DND-41 (cell line): ENCODE results near the gene CEACAM5.

Experiments
- ATAC-seq: fragments of 200-7000 bp; cut with Tn5 transposase; 3 replicates; pipeline ENCODE4 v1.9.1; 2021; ENCODE audit warnings: low read depth; ENCODE audit not compliant: insufficient read depth
- DNase-seq: peaks from one replicate; pipeline ENCODE4 v3.0.0-alpha.2; 2020
- H2AFZ ChIP-seq: 2 replicates; pipeline ENCODE4 v1.6.0; 2012; ENCODE audit warnings: low read depth, low read length
- H3K27ac ChIP-seq: 2 replicates; pipeline ENCODE4 v1.5.1; 2012; ENCODE audit warnings: low read length, inconsistent platforms
- H3K27me3 ChIP-seq: fragments of 200-600 bp; sonication (generic); 2 replicates; pipeline ENCODE4 v1.6.0; 2012; ENCODE audit warnings: low read length, mild to moderate bottlenecking, inconsistent platforms; ENCODE audit not compliant: insufficient read depth, poor library complexity
- H3K36me3 ChIP-seq: 2 replicates; pipeline ENCODE4 v1.5.1; 2012; ENCODE audit warnings: low read length, inconsistent platforms; ENCODE audit not compliant: insufficient read depth
- H3K4me1 ChIP-seq: 2 replicates; pipeline ENCODE4 v1.5.1; 2012; ENCODE audit warnings: mild to moderate bottlenecking, low read length; ENCODE audit not compliant: insufficient read depth
- H3K4me2 ChIP-seq: 2 replicates; pipeline ENCODE4 v1.6.0; 2012; ENCODE audit warnings: mild to moderate bottlenecking, moderate library complexity, low read length, inconsistent platforms; ENCODE audit not compliant: insufficient read depth
- H3K4me3 ChIP-seq, 2 experiments: fragments of 200-600 bp in 1 of 2; shearing (Covaris generic) in 1 of 2; 2 replicates each; pipeline ENCODE4 v1.5.1; 2012 to 2016; ENCODE audit warnings: inconsistent platforms in 2 of 2, low read length in 2 of 2, mild to moderate bottlenecking in 2 of 2, low read depth in 1 of 2, moderate library complexity in 1 of 2
- H3K79me2 ChIP-seq: 2 replicates; pipeline ENCODE4 v1.6.0; 2012; ENCODE audit warnings: low read length, inconsistent platforms; ENCODE audit not compliant: insufficient read depth
- H3K9ac ChIP-seq: 2 replicates; pipeline ENCODE4 v1.6.0; 2012; ENCODE audit warnings: low read depth, mild to moderate bottlenecking, inconsistent platforms, low read length, moderate library complexity
- H3K9me3 ChIP-seq: 2 replicates; pipeline ENCODE4 v1.5.1; 2012; ENCODE audit warnings: low read length, moderate library complexity, mild to moderate bottlenecking, inconsistent platforms; ENCODE audit not compliant: insufficient read depth, severe bottlenecking
- H4K20me1 ChIP-seq: 2 replicates; pipeline ENCODE4 v1.6.0; 2012; ENCODE audit warnings: low read length; ENCODE audit not compliant: insufficient read depth
- EZH2 ChIP-seq: IDR thresholded peaks from 3 replicates; pipeline ENCODE4 v1.6.1; 2012; ENCODE audit warnings: borderline replicate concordance, low read depth, mild to moderate bottlenecking, moderate library complexity, low read length, inconsistent platforms; ENCODE audit not compliant: severe bottlenecking
- TF ChIP-seq, protein P1 (sequence below): IDR thresholded peaks from 2 replicates; pipeline ENCODE4 v1.5.1; 2012; ENCODE audit warnings: borderline replicate concordance, low read length, moderate library complexity, mild to moderate bottlenecking; ENCODE audit not compliant: poor library complexity, severe bottlenecking; ENCODE audit errors: extremely low read depth

Gene CEACAM5

DNA sequence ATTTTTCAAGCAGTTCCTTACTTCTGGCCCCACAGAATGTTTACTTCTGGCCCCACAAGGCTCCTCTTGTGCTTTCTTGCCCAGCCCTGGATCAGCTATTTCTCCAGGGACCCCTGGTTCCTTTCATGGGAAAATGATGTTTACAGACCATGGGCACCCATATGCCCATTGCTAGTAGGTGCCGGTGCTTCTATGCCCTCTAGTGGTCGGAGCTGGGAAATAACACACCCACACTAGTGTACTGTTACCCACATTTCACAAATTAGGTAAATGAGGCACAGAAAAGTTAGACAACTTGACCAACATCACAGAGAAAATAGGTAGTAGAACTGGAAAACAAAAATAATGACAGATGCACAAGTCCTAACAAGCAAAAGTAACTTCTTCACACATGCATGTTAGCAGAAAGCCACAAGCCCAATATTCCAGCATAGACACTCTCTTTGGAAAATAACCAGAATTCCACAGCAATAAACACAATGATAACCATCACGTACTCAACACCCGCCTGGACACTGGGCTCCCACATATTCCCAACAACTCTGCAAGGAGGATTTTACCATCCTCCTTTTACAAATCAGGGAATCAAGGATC is 45.6 kb downstream of the CEACAM5 start:
- no peak overlapping the region for H3K9ac ChIP-seq
- TF ChIP-seq, protein P1, sequence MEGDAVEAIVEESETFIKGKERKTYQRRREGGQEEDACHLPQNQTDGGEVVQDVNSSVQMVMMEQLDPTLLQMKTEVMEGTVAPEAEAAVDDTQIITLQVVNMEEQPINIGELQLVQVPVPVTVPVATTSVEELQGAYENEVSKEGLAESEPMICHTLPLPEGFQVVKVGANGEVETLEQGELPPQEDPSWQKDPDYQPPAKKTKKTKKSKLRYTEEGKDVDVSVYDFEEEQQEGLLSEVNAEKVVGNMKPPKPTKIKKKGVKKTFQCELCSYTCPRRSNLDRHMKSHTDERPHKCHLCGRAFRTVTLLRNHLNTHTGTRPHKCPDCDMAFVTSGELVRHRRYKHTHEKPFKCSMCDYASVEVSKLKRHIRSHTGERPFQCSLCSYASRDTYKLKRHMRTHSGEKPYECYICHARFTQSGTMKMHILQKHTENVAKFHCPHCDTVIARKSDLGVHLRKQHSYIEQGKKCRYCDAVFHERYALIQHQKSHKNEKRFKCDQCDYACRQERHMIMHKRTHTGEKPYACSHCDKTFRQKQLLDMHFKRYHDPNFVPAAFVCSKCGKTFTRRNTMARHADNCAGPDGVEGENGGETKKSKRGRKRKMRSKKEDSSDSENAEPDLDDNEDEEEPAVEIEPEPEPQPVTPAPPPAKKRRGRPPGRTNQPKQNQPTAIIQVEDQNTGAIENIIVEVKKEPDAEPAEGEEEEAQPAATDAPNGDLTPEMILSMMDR: peak; percentile 79
- no peak for TF ChIP-seq EZH2
- no peak overlapping the region for H3K27ac ChIP-seq
- no peaks in the 10 kb centered on the region for H3K9me3 ChIP-seq
- H3K36me3 ChIP-seq: no peaks in the 10 kb centered on the region
- H3K4me2 ChIP-seq: no peak overlapping the region
- no peak overlapping the region for H3K4me3 ChIP-seq
- H2AFZ ChIP-seq: no peak overlapping the region
- DNase-seq (peak; percentile 71), ATAC-seq (peak; percentile 91)
- no peaks in the 10 kb centered on the region for H3K4me1 ChIP-seq
- H3K79me2 ChIP-seq: no peaks in the 10 kb centered on the region
- H4K20me1 ChIP-seq: peaks cover 2% of the 10 kb centered on the region; the same call in 1 of the 2 replicates
- peaks cover 18% of the 10 kb centered on the region for H3K27me3 ChIP-seq

DNA sequence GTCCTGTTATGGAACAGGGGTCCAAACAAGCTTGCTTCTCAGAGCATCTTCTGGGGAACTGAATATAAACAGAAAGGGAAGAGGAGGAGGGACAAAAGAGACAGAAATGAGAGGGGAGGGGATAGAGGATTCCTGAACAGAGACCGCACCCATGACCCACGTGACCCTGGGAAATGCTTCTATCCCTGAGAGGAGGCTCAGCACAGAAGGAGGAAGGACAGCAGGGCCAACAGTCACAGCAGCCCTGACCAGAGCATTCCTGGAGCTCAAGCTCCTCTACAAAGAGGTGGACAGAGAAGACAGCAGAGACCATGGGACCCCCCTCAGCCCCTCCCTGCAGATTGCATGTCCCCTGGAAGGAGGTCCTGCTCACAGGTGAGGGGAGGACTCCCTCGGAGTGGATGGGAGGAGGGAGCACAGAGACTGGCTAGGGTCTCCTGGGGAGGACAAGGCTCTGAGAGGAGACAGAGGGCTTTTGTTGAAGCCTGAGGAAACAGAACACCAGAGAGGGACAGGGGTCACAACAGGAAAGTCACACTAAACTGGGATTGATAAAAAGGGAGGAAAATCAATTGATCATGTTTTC is 47.0 kb downstream of the CEACAM5 start, which contains the start of gene CEACAM6:
Gene CEACAM6, plus strand, starts transcription at position 203 of the 586 bp plus-strand sequence. Its CDS starts 109 bp downstream, at position 312.
- TF ChIP-seq EZH2: no peak
- TF ChIP-seq, protein P1: no peak

DNA sequence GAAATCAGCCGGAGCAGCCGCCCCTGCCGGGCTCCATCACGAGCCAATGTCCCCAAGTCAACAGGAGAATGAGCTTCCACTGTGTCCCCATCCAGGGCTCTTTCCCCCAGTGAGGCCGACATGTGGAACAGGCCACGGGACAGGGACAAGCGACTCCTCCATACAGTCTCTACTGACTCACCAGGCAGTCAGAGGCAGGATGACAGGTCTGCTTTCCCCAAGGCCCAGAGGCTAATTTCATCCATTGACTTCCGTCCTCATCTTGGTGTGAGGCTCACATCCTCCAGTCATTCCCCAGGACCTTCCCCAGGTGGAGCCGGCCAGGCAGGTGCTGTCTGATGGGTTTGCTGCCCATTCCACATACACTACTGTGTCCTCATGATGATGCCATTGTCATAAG is 50.4 kb downstream of the CEACAM5 start:
- no peak for DNase-seq
- H3K79me2 ChIP-seq: no peaks in the 10 kb centered on the region
- H3K4me3 ChIP-seq: no peak overlapping the region
- no peak for ATAC-seq
- no peaks in the 10 kb centered on the region for H3K36me3 ChIP-seq
- no peaks in the 10 kb centered on the region for H3K4me1 ChIP-seq
- no peak overlapping the region for H3K27ac ChIP-seq
- no peak for TF ChIP-seq EZH2
- TF ChIP-seq, protein P1: no peak
- no peak overlapping the region for H2AFZ ChIP-seq
- no peaks in the 10 kb centered on the region for H4K20me1 ChIP-seq
- no peaks in the 10 kb centered on the region for H3K9me3 ChIP-seq
- no peak overlapping the region for H3K9ac ChIP-seq
- H3K4me2 ChIP-seq: no peak overlapping the region
- H3K27me3 ChIP-seq: peaks cover 36% of the 10 kb centered on the region

More for the DNA sequence above, 47.0 kb downstream of the CEACAM5 start, which contains the start of gene CEACAM6:
- H3K27ac ChIP-seq: no peak within 1 kb of the TSS
- no peaks in the 10 kb centered on the region for H3K79me2 ChIP-seq
- peaks cover 26% of the 10 kb centered on the region for H3K27me3 ChIP-seq
- H3K9ac ChIP-seq: no peak within 1 kb of the TSS
- H3K4me2 ChIP-seq: no peak within 1 kb of the TSS
- DNase-seq (no peak), ATAC-seq (no peak)
- H3K9me3 ChIP-seq: no peaks in the 10 kb centered on the region
- H4K20me1 ChIP-seq: peaks cover 2% of the 10 kb centered on the region; the same call in 1 of the 2 replicates
- no peaks in the 10 kb centered on the region for H3K36me3 ChIP-seq
- H3K4me1 ChIP-seq: no peaks in the 10 kb centered on the region
- no peak within 1 kb of the TSS for H2AFZ ChIP-seq
- H3K4me3 ChIP-seq: no peak within 1 kb of the TSS
